ENCODE results near the gene HBP1. TPM values are rescaled to one million over a fixed set of nuclear protein-coding genes. Genes with fewer than 3 reads are reported as not detected.

Gene HBP1
- total RNA-seq, 1 donor from 2014 or later: 84.6 TPM

DNA sequence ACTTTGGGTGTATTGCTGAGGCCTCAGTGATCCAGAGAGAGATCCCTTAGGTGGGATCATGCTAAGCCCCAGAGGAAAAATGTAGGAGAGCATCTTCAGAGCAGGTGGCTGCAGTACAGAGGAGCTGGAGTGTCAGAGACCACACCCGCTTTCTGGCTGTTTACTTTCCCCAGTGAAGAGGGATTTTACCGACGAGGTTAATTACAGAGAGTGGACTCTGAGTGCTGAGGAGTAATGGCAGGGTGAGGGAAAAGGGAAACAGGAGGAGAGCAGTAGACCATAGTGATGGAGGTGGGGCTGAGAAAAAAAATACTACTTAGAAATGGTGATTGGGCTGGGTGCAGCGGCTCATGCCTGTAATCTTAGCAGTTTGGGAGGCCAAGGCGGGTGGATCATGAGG is 43.3 kb upstream of the HBP1 start:
- no peak overlapping the region for H3K27ac Mint-ChIP-seq (ENCODE audit: unreplicated experiment)
- peaks cover 20% of the 10 kb centered on the region for H3K4me1 Mint-ChIP-seq (ENCODE audit: unreplicated experiment)
- no peak overlapping the region for H3K4me3 Mint-ChIP-seq (ENCODE audit: unreplicated experiment)
- H3K9me3 Mint-ChIP-seq (ENCODE audit: unreplicated experiment): peaks cover 3% of the 10 kb centered on the region
- H3K27me3 Mint-ChIP-seq (ENCODE audit: unreplicated experiment): no peaks in the 10 kb centered on the region
- TF ChIP-seq, protein P1, sequence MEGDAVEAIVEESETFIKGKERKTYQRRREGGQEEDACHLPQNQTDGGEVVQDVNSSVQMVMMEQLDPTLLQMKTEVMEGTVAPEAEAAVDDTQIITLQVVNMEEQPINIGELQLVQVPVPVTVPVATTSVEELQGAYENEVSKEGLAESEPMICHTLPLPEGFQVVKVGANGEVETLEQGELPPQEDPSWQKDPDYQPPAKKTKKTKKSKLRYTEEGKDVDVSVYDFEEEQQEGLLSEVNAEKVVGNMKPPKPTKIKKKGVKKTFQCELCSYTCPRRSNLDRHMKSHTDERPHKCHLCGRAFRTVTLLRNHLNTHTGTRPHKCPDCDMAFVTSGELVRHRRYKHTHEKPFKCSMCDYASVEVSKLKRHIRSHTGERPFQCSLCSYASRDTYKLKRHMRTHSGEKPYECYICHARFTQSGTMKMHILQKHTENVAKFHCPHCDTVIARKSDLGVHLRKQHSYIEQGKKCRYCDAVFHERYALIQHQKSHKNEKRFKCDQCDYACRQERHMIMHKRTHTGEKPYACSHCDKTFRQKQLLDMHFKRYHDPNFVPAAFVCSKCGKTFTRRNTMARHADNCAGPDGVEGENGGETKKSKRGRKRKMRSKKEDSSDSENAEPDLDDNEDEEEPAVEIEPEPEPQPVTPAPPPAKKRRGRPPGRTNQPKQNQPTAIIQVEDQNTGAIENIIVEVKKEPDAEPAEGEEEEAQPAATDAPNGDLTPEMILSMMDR (IDR thresholded peaks at IDR 0.05): no peak
- DNase-seq (ENCODE audit: extremely low spot score, unreplicated experiment): no peak
- H3K36me3 Mint-ChIP-seq (ENCODE audit: unreplicated experiment): no peaks in the 10 kb centered on the region

DNA sequence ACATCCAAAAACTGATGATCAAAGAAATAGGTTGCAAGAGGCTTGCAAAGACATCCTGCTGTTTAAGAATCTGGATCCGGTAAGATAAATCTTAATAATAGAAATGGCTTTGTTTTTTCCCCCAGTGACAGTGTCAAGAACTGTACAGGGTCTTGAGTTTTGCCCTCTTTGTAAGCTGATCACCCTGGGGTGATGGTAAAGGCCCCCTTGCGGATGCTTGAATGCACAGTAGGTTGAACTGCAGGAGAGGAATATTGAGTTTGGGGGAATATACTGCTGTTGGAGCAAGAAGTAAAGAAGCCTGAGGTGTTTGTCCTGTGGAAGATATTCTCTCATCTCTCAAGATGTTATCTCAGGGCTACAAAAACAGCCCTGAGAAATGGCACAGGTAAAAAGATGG is 40.6 kb upstream of the HBP1 start:
- TF ChIP-seq, protein P1 (IDR thresholded peaks at IDR 0.05): no peak
- no peak overlapping the region for H3K27ac Mint-ChIP-seq (ENCODE audit: unreplicated experiment)
- H3K36me3 Mint-ChIP-seq (ENCODE audit: unreplicated experiment): no peaks in the 10 kb centered on the region
- H3K27me3 Mint-ChIP-seq (ENCODE audit: unreplicated experiment): no peaks in the 10 kb centered on the region
- H3K4me3 Mint-ChIP-seq (ENCODE audit: unreplicated experiment): no peak overlapping the region
- peaks cover 6% of the 10 kb centered on the region for H3K4me1 Mint-ChIP-seq (ENCODE audit: unreplicated experiment)
- DNase-seq (ENCODE audit: extremely low spot score, unreplicated experiment): no peak
- peaks cover 3% of the 10 kb centered on the region for H3K9me3 Mint-ChIP-seq (ENCODE audit: unreplicated experiment)

DNA sequence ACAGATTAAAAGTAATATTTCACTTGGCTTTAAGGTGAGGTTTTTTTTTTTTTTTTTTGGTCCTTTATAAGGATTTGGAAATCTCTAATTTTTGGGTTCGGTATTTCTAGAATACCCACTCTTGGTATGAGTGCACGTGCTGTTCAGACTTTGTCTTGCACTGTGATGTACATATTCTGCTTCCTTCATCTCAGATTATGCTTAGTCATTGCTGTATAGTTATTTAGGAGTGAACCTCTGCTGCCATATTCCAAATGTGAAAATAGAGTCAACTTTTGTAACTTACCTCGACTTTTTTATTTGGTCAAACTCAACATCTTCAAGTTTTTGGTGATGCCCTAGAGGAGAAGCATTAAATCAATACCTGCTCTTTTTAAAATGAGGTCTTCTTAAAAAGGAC is 40.1 kb upstream of the HBP1 start:
- Mint-ChIP-seq H3K4me3 (ENCODE audit: unreplicated experiment) (no peak overlapping the region), H3K27ac (ENCODE audit: unreplicated experiment) (no peak overlapping the region), H3K27me3 (ENCODE audit: unreplicated experiment) (no peaks in the 10 kb centered on the region), H3K36me3 (ENCODE audit: unreplicated experiment) (no peaks in the 10 kb centered on the region), H3K9me3 (ENCODE audit: unreplicated experiment) (peaks cover 3% of the 10 kb centered on the region), H3K4me1 (ENCODE audit: unreplicated experiment) (peaks cover 5% of the 10 kb centered on the region)
- TF ChIP-seq, protein P1 (IDR thresholded peaks at IDR 0.05): no peak
- DNase-seq (ENCODE audit: extremely low spot score, unreplicated experiment): no peak

DNA sequence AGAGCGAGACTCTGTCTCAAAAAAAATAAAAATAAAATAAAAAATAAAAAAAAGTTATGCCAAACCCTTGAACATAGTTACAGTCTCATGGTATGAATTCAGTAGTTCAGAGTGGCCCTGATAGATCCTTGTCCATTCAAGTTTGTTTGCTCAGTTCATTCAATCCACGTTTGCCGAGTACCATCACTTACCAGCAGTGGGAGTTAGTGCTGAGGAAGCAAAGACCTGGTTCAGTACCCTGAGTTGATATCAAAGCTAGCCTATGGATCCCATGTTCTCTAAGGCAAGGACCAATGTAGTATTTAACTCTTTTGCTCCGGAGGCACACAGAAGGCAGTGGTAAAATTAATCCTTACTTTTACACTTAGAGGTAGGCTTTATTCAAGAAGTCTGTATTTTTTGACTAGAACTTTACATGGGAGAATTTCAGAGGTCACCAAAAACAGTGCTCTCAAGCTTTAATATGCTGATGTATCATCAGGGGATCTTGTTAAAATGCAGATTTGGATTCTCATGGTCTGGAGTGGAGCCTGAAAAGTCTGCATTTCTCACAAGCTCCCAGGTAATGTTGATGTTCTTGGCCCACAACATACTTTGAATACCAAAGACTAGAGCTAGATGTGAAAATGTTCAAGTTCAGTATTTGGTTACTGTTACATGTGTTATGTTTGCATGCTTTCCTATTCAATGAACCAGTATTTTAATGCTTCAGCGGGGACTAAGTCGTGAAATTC is 38.1 kb upstream of the HBP1 start:
- H3K4me1 Mint-ChIP-seq (ENCODE audit: unreplicated experiment): peaks cover 5% of the 10 kb centered on the region
- H3K27ac Mint-ChIP-seq (ENCODE audit: unreplicated experiment): no peak overlapping the region
- H3K4me3 Mint-ChIP-seq (ENCODE audit: unreplicated experiment): no peak overlapping the region
- DNase-seq (ENCODE audit: extremely low spot score, unreplicated experiment): no peak
- peaks cover 7% of the 10 kb centered on the region for H3K9me3 Mint-ChIP-seq (ENCODE audit: unreplicated experiment)
- H3K27me3 Mint-ChIP-seq (ENCODE audit: unreplicated experiment): peaks cover 2% of the 10 kb centered on the region
- TF ChIP-seq, protein P1 (IDR thresholded peaks at IDR 0.05): no peak
- H3K36me3 Mint-ChIP-seq (ENCODE audit: unreplicated experiment): no peaks in the 10 kb centered on the region

DNA sequence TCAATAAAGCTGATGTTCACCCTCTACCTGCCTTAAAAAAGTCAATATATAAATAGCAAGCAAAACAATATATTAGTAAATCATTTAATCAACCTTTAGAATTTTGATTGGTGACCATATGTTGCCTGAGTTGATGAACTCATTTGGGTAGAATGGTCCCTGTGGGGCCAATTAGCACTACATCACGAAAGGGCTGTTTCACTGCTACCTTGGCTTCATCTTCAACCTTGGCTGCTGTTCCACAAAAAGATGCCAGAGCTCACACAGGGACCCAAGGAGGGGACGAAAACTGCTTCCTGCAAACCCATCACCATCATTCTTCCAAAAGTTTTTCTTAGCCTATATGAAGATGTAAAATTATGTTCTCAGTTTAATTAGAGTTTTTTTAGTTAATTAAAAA is 35.4 kb upstream of the HBP1 start:
- peaks cover 5% of the 10 kb centered on the region for H3K4me1 Mint-ChIP-seq (ENCODE audit: unreplicated experiment)
- H3K9me3 Mint-ChIP-seq (ENCODE audit: unreplicated experiment): peaks cover 7% of the 10 kb centered on the region
- TF ChIP-seq, protein P1 (IDR thresholded peaks at IDR 0.05): no peak
- H3K27me3 Mint-ChIP-seq (ENCODE audit: unreplicated experiment): peaks cover 12% of the 10 kb centered on the region
- H3K4me3 Mint-ChIP-seq (ENCODE audit: unreplicated experiment): no peak overlapping the region
- no peak overlapping the region for H3K27ac Mint-ChIP-seq (ENCODE audit: unreplicated experiment)
- H3K36me3 Mint-ChIP-seq (ENCODE audit: unreplicated experiment): no peaks in the 10 kb centered on the region
- DNase-seq (ENCODE audit: extremely low spot score, unreplicated experiment): no peak
